Thyroid gland (tissue), 4 donors: Measurements from ENCODE around the gene HMOX1. TPM values are rescaled to one million over a fixed set of nuclear protein-coding genes. Genes with fewer than 3 reads are reported as not detected.
A peak's percentile ranks its signal among the peaks of the same experiment; 100 is the strongest.

ENCODE experiments used
- DNase-seq, 2 donors: peaks; one replicate each; pipeline ENCODE4 v3.0.0-alpha.2; 2019
- H3K27ac ChIP-seq, 3 donors: fragments of 200-600 bp; sonication (generic); 1 replicate in 2 of 3; 2 replicates in 1 of 3; pipeline ENCODE4 v1.5.1; 2016 to 2019; ENCODE audit warnings: mild to moderate bottlenecking in 1 of 3, moderate library complexity in 1 of 3
- H3K27me3 ChIP-seq: fragments of 200-600 bp; sonication (generic); one replicate; pipeline ENCODE4 v1.5.1; 2019
- H3K36me3 ChIP-seq, 2 donors: fragments of 200-600 bp; sonication (generic); one replicate each; pipeline ENCODE4 v1.5.1; 2016 to 2019
- H3K4me1 ChIP-seq, 2 donors: fragments of 200-600 bp; sonication (generic); one replicate each; pipeline ENCODE4 v1.5.1; 2017 to 2019
- H3K4me3 ChIP-seq, 3 donors: fragments of 200-600 bp; sonication (generic); replicated peaks in 1 of 3; 1 replicate in 2 of 3; 2 replicates in 1 of 3; pipeline ENCODE4 v1.5.1; 2016; ENCODE audit warnings: mild to moderate bottlenecking in 1 of 3
- H3K9me3 ChIP-seq: fragments of 200-600 bp; sonication (generic); one replicate; pipeline ENCODE4 v1.5.1; 2017
- CTCF ChIP-seq, 6 experiments: fragments of 200-600 bp in 3 of 6; fragments of 450-650 bp in 3 of 6; sonication (generic) in 3 of 6; IDR thresholded peaks; one replicate each; pipeline ENCODE4 v1.5.1; 2016 to 2019; ENCODE audit warnings: antibody characterized with exemption in 6 of 6, mild to moderate bottlenecking in 2 of 6, inconsistent platforms in 1 of 6, moderate library complexity in 1 of 6
- POLR2A ChIP-seq, 2 donors: fragments of 450-650 bp; IDR thresholded peaks; one replicate each; pipeline ENCODE4 v1.6.1; 2017; ENCODE audit warnings: antibody characterized with exemption in 2 of 2, mild to moderate bottlenecking in 2 of 2, moderate library complexity in 1 of 2
- WGBS, 2 donors: methylation state at CpG; one replicate each; pipeline ENCODE4 v1.1.5; 2017; 5-methylcytosine and 5-hydroxymethylcytosine counted together
- intact Hi-C: fragments of 100-400 bp; cut with DNase I; formaldehyde crosslinking; loops from one replicate; pipeline ENCODE4 v1.15.1; 2023
- total RNA-seq, 4 donors: library from RNA; depleted of rRNA; stranded (reverse); fragments of >200 nt; gene quantifications; one replicate each; pipeline ENCODE4 v1.2.3, GENCODE V29; 2016

HMOX1 gene
- 10 to 100 TPM in 1 of 4 donors, 1 to 10 TPM in 3; 5.2 to 13.0 (median 6.9) TPM for total RNA-seq

- peaks cover 18 to 35% of the 10 kb centered on the region in 2 donors for H3K4me1 ChIP-seq
- H3K36me3 ChIP-seq: no peaks in the 10 kb centered on the region
- intact Hi-C loops: no loop called here
- DNase-seq: peak; percentile 94 to 95
- H3K4me3 ChIP-seq: peak within 1 kb of the TSS in 2 of 3 donors; percentile 37 to 68
- peak in 1 of 2 donors; percentile 84 for TF ChIP-seq POLR2A (IDR thresholded peaks at IDR 0.05)
- TF ChIP-seq CTCF (IDR thresholded peaks at IDR 0.05): peak in 1 of 6 experiments; percentile 13
- no peaks in the 10 kb centered on the region for H3K27me3 ChIP-seq
- peak within 1 kb of the TSS; percentile 35 to 67 (median 60) for H3K27ac ChIP-seq
- WGBS, 2 donors: 8 to 27% methylated on average over 9 to 20 of the region's 47 CpGs
- no peaks in the 10 kb centered on the region for H3K9me3 ChIP-seq
Measured at GRCh38 chr22:35380537-35381423, at the start of gene HMOX1. HMOX1 (plus strand) TSS chr22:35381096; CDS start chr22:35381174, 78 bp downstream.

GRCh38 chr22:35332278-35332677, 48.6 kb upstream of the HMOX1 start:
- Histone ChIP-seq H3K27me3 (no peaks in the 10 kb centered on the region), H3K9me3 (no peaks in the 10 kb centered on the region), H3K4me1 (peaks cover 0 to 8% of the 10 kb centered on the region in 2 donors), H3K4me3 (no peak overlapping the region), H3K36me3 (peaks cover 68 to 76% of the 10 kb centered on the region in 2 donors), H3K27ac (no peak overlapping the region)
- WGBS, 2 donors: 93 to 98% methylated on average over 6 of the region's 6 CpGs
- TF ChIP-seq POLR2A (IDR thresholded peaks at IDR 0.05) (no peak), CTCF (IDR thresholded peaks at IDR 0.05) (no peak)
- intact Hi-C loops: no loop called here
- no peak for DNase-seq

- TF ChIP-seq POLR2A (IDR thresholded peaks at IDR 0.05): no peak
- TF ChIP-seq CTCF (IDR thresholded peaks at IDR 0.05): no peak
- H3K9me3 ChIP-seq: no peaks in the 10 kb centered on the region
- H3K27me3 ChIP-seq: no peaks in the 10 kb centered on the region
- peaks cover 66 to 74% of the 10 kb centered on the region in 2 donors for H3K36me3 ChIP-seq
- WGBS, 2 donors: 87 to 92% methylated on average over 2 to 4 of the region's 7 CpGs
- no peak for DNase-seq
- no peak overlapping the region for H3K27ac ChIP-seq
- H3K4me3 ChIP-seq: no peak overlapping the region
- H3K4me1 ChIP-seq: peaks cover 0 to 8% of the 10 kb centered on the region in 2 donors
- intact Hi-C loops: no loop called here
Measured at GRCh38 chr22:35333220-35333619, 47.7 kb upstream of the HMOX1 start.

GRCh38 chr22:35334004-35334403, 46.9 kb upstream of the HMOX1 start:
- no peak overlapping the region for H3K27ac ChIP-seq
- no peak overlapping the region for H3K4me3 ChIP-seq
- TF ChIP-seq CTCF (IDR thresholded peaks at IDR 0.05) (no peak), POLR2A (IDR thresholded peaks at IDR 0.05) (no peak)
- 77 to 79% methylated on average over 7 to 8 of the region's 9 CpGs for WGBS, 2 donors
- intact Hi-C loops: no loop called here
- no peak for DNase-seq
- peaks cover 72 to 78% of the 10 kb centered on the region in 2 donors for H3K36me3 ChIP-seq
- H3K9me3 ChIP-seq: no peaks in the 10 kb centered on the region
- peaks cover 0 to 8% of the 10 kb centered on the region in 2 donors for H3K4me1 ChIP-seq
- no peaks in the 10 kb centered on the region for H3K27me3 ChIP-seq

- no peak for DNase-seq
- intact Hi-C loops: no loop called here
- H3K4me1 ChIP-seq: peaks cover 0 to under 1% of the 10 kb centered on the region in 2 donors
- no peaks in the 10 kb centered on the region for H3K9me3 ChIP-seq
- 85 to 94% methylated on average over 6 to 7 of the region's 7 CpGs for WGBS, 2 donors
- no peak overlapping the region for H3K4me3 ChIP-seq
- H3K27me3 ChIP-seq: no peaks in the 10 kb centered on the region
- peaks cover 74 to 76% of the 10 kb centered on the region in 2 donors for H3K36me3 ChIP-seq
- TF ChIP-seq CTCF (IDR thresholded peaks at IDR 0.05) (no peak), POLR2A (IDR thresholded peaks at IDR 0.05) (no peak)
- no peak overlapping the region for H3K27ac ChIP-seq
Measured at GRCh38 chr22:35335468-35335867, 45.4 kb upstream of the HMOX1 start.
